A549 treated with Mapracorat at 1 μM for 4 hours (cell line): ENCODE data around the gene TSPAN2. TPM values are rescaled to one million over a fixed set of nuclear protein-coding genes. Genes with fewer than 3 reads are reported as not detected.

Experiments
- total RNA-seq: library from RNA; stranded (reverse); fragments of 200-300 nt; extraction: Qiagen RNA extraction; gene quantifications from 5 replicates; pipeline ENCODE4 v1.2.3, GENCODE V29; 2022

Gene TSPAN2
- total RNA-seq: 0.94 to 1.5 TPM (median 1.1 TPM) in 5 replicates

DNA sequence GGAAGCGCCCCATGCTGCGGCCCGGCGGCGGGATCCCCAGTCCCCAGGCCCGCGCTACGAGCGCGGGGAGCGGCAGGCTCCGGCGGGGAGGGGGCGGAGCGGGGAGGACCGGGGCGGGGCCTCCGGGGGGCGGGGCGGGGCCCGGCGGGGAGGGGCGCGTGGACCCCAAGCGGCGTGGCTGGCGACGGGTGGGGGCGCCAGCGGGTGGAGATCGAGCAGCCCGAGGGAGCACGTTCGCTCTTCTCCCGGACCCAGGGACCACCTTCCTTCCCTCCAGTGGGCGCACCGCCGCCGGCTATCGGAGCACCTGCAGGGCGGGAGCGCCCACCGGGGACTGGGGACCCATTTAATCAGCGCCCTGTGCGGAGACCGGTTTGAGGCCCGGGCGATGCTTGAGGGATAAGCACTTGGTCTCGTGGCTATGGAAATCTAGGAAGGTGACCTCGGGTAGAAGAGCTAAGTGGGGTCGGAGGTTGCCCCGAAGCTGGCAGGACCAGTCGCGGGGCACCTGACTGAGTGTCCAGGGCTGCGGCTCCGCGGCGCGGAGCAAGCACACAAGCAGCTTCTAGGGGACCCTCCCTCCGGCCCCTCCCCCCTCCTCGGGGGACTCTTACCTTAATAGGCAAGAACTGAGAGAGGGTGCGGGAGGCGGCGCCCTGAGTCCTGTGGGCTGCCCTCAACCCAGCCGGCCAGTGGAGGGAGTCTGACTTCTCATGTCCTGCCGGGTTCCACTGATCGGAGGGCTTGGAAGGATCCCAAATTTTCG, at the start of gene TSPAN2:
Gene TSPAN2 (minus strand): TSS at position 84 of the 766 bp plus-strand sequence. CDS start 71 bp downstream, at position 13.

DNA sequence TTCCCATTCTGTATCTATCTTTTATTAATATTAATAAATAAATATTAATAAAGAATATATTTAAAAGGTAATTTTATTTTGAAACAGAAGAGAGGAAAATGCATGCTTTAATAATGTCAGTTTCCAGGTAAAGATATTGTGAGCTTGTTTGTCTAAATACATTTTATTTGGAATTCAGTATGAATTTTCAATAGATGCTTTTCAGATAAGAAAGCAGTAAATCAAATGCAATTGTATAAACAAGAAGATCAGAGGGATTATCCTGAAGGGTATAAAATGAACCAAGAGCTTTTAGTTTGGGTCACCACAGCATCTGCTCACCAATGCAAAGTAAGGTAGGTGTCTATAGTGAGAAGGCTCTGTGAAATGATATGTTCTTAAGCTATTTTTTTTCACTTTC, 59.8 kb downstream of the TSPAN2 start, which contains the start of gene TSHB:
Gene TSHB (plus strand): TSS at position 301 of the 400 bp plus-strand sequence. CDS start 3,537 bp downstream, outside the sequence.

Other genes starting within 250 kb of the TSPAN2 start
- not detected in 5 replicates for gene SYCP1, start 234.6 kb downstream of the TSPAN2 start, total RNA-seq
- gene TSHB, start 59.7 kb downstream of the TSPAN2 start, total RNA-seq: not detected in 5 replicates
- gene NGF, start 248.7 kb upstream of the TSPAN2 start, total RNA-seq: 1.0 to 1.7 TPM (median 1.3 TPM) in 5 replicates